ENCODE measurements around the gene PPM1H.
A peak's percentile ranks its signal among the peaks of the same experiment; 100 is the strongest.

GRCh38 chr12:62599854-62600437, 335.0 kb downstream of the PPM1H start:
- TF ChIP-seq CTCF (IDR thresholded peaks at IDR 0.05) (peak in 1 of 6 experiments; percentile 20), POLR2A (IDR thresholded peaks at IDR 0.05) (no peak)
